MM.1S (cell line): Measurements from ENCODE around the gene MTHFD1L.

Source experiments
- EZH2 ChIP-seq: fragments of 300-600 bp; sonication (generic); optimal IDR thresholded peaks from 2 replicates; pipeline ENCODE3; 2017; ENCODE audit warnings: low read depth, mild to moderate bottlenecking, antibody characterized with exemption, low read length, mixed read lengths
- EZH2phosphoT487 ChIP-seq: fragments of 300-600 bp; sonication (generic); IDR thresholded peaks from 2 replicates; pipeline ENCODE4 v1.6.1; 2018; ENCODE audit warnings: antibody characterized with exemption, low read length
- TF ChIP-seq, protein P1 (sequence below): fragments of 300-600 bp; sonication (generic); IDR thresholded peaks from 2 replicates; pipeline ENCODE4 v1.5.1; 2016; ENCODE audit warnings: antibody characterized with exemption, low read length, mixed read lengths

DNA sequence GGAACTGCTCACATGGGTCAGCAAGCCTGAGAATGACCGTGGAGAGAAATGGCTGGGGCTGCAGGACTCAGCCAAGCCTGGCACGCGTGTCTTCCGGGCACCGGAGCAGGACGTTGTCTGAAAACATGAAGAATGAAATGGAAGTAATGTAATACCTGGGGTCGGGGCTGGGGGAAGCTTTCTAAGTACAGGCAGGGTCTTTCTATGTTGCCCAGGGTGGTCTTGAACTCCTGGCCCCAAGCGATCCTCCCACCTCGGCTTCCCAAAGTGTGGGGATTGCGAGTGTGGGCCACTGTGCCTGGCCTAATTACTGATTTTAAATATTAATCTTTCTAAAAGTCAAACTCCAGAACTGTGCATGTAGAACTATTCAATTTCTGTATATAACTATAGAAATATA lies 218.8 kb downstream of the MTHFD1L start:
- TF ChIP-seq, protein P1, sequence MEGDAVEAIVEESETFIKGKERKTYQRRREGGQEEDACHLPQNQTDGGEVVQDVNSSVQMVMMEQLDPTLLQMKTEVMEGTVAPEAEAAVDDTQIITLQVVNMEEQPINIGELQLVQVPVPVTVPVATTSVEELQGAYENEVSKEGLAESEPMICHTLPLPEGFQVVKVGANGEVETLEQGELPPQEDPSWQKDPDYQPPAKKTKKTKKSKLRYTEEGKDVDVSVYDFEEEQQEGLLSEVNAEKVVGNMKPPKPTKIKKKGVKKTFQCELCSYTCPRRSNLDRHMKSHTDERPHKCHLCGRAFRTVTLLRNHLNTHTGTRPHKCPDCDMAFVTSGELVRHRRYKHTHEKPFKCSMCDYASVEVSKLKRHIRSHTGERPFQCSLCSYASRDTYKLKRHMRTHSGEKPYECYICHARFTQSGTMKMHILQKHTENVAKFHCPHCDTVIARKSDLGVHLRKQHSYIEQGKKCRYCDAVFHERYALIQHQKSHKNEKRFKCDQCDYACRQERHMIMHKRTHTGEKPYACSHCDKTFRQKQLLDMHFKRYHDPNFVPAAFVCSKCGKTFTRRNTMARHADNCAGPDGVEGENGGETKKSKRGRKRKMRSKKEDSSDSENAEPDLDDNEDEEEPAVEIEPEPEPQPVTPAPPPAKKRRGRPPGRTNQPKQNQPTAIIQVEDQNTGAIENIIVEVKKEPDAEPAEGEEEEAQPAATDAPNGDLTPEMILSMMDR: no peak
- TF ChIP-seq EZH2: no peak
- TF ChIP-seq EZH2phosphoT487: no peak
